HCT116 (cell line): ENCODE results near the gene EXOSC9.

ENCODE experiments used
- CTCF ChIP-seq, 3 experiments: fragments of 200-600 bp in 1 of 3; sonication (generic) in 1 of 3; IDR thresholded peaks in 2 of 3; conservative IDR thresholded peaks in 1 of 3; 2 replicates each; pipeline ENCODE4 v1.5.1; 2012 to 2017; ENCODE audit warnings: low read depth in 2 of 3, low read length in 2 of 3, antibody characterized with exemption in 1 of 3, borderline replicate concordance in 1 of 3, control low read depth in 1 of 3, mild to moderate bottlenecking in 1 of 3, mixed read lengths in 1 of 3, mixed run types in 1 of 3, moderate library complexity in 1 of 3; ENCODE audit not compliant: insufficient read depth in 1 of 3
- ELF1 ChIP-seq: IDR thresholded peaks from 2 replicates; pipeline ENCODE4 v1.6.1; 2012; ENCODE audit warnings: low read depth, borderline replicate concordance
- EZH2 ChIP-seq: fragments of 200-600 bp; sonication (generic); IDR thresholded peaks from 2 replicates; pipeline ENCODE4 v1.6.1; 2017; ENCODE audit warnings: antibody characterized with exemption, mixed run types
- EZH2phosphoT487 ChIP-seq: fragments of 200-600 bp; IDR thresholded peaks from 2 replicates; pipeline ENCODE4 v1.6.1; 2018; ENCODE audit warnings: antibody characterized with exemption, borderline replicate concordance
- JUND ChIP-seq: IDR thresholded peaks from 2 replicates; pipeline ENCODE4 v1.6.1; 2012
- POLR2A ChIP-seq: IDR thresholded peaks from 2 replicates; pipeline ENCODE4 v1.7.0; 2011; ENCODE audit warnings: borderline replicate concordance; ENCODE audit not compliant: insufficient read depth, insufficient read length; ENCODE audit errors: extremely low read depth

GRCh38 chr4:121799867-121800501 lies 1.1 kb upstream of the EXOSC9 start:
- TF ChIP-seq CTCF (IDR thresholded peaks at IDR 0.05 in 2 of 3, conservative IDR thresholded peaks at IDR 0.05 in 1 of 3; ENCODE audit: borderline replicate concordance in 1 of 3, insufficient read depth in 1 of 3, low read depth in 2 of 3, low read length in 2 of 3) (no peak), POLR2A (no peak), EZH2phosphoT487 (no peak), JUND (no peak), ELF1 (no peak), EZH2 (no peak)
